Measurements from ENCODE around the gene FICD.

The FICD gene

GRCh38 chr12:108505129-108505528 lies 9.9 kb upstream of the FICD start:
- DNase-seq = no peak

GRCh38 chr12:108507971-108508642 lies 7.0 kb upstream of the FICD start:
- no peak for DNase-seq

- DNase-seq = no peak
These were observed 5.3 kb upstream of the FICD start for GRCh38 chr12:108509806-108510205.

GRCh38 chr12:108510836-108511235 lies 4.2 kb upstream of the FICD start:
- peak in 1 of 3 donors; percentile 5 for DNase-seq

- peak; percentile 81 to 84 (median 83) for DNase-seq
These were observed 3.2 kb upstream of the FICD start for GRCh38 chr12:108511633-108512540.

- no peak for DNase-seq
These were observed 557 bp upstream of the FICD start for GRCh38 chr12:108514468-108514972.

- peak; percentile 7 to 28 (median 8) for DNase-seq
These were observed 839 bp downstream of the FICD start for GRCh38 chr12:108515916-108516315.

GRCh38 chr12:108516511-108517275 lies 1.6 kb downstream of the FICD start:
- DNase-seq = peak; percentile 2 to 27 (median 6)

GRCh38 chr12:108517288-108518100 lies 2.4 kb downstream of the FICD start:
- no peak for DNase-seq

GRCh38 chr12:108518101-108518715 lies 3.1 kb downstream of the FICD start:
- no peak for DNase-seq

- DNase-seq = no peak
These were observed 3.8 kb downstream of the FICD start for GRCh38 chr12:108518716-108519496.

- no peak for DNase-seq
These were observed 4.5 kb downstream of the FICD start for GRCh38 chr12:108519558-108519957.

- DNase-seq = no peak
These were observed 8.3 kb downstream of the FICD start for GRCh38 chr12:108523365-108523764.

GRCh38 chr12:108525681-108526080 lies 10.6 kb downstream of the FICD start:
- peak in 1 of 3 donors; percentile 13 for DNase-seq

GRCh38 chr12:108526482-108527165 lies 11.5 kb downstream of the FICD start:
- DNase-seq = no peak

GRCh38 chr12:108527166-108527496 lies 12.1 kb downstream of the FICD start:
- DNase-seq = no peak

GRCh38 chr12:108530161-108530560 lies 15.1 kb downstream of the FICD start:
- DNase-seq = peak in 1 of 3 donors; percentile 12

GRCh38 chr12:108531929-108532848 lies 17.1 kb downstream of the FICD start:
- DNase-seq = no peak

GRCh38 chr12:108538146-108538545 lies 23.1 kb downstream of the FICD start:
- no peak for DNase-seq
